Activated naive CD4-positive, alpha-beta T cell treated with anti-CD3 and anti-CD28 coated beads, Interleukin-2, amount 50 U/mL, for 16 hours (primary cell): ENCODE data around the gene RRP12.
"Not testable (repeated sequence)": the region's sequence is repeated elsewhere in the genome, so short reads cannot be mapped to it uniquely, and the experiment has no call there.

Experiments
- DNase-seq: peaks from one replicate; pipeline ENCODE4 v3.0.0-alpha.2; 2020

The RRP12 gene, protein sequence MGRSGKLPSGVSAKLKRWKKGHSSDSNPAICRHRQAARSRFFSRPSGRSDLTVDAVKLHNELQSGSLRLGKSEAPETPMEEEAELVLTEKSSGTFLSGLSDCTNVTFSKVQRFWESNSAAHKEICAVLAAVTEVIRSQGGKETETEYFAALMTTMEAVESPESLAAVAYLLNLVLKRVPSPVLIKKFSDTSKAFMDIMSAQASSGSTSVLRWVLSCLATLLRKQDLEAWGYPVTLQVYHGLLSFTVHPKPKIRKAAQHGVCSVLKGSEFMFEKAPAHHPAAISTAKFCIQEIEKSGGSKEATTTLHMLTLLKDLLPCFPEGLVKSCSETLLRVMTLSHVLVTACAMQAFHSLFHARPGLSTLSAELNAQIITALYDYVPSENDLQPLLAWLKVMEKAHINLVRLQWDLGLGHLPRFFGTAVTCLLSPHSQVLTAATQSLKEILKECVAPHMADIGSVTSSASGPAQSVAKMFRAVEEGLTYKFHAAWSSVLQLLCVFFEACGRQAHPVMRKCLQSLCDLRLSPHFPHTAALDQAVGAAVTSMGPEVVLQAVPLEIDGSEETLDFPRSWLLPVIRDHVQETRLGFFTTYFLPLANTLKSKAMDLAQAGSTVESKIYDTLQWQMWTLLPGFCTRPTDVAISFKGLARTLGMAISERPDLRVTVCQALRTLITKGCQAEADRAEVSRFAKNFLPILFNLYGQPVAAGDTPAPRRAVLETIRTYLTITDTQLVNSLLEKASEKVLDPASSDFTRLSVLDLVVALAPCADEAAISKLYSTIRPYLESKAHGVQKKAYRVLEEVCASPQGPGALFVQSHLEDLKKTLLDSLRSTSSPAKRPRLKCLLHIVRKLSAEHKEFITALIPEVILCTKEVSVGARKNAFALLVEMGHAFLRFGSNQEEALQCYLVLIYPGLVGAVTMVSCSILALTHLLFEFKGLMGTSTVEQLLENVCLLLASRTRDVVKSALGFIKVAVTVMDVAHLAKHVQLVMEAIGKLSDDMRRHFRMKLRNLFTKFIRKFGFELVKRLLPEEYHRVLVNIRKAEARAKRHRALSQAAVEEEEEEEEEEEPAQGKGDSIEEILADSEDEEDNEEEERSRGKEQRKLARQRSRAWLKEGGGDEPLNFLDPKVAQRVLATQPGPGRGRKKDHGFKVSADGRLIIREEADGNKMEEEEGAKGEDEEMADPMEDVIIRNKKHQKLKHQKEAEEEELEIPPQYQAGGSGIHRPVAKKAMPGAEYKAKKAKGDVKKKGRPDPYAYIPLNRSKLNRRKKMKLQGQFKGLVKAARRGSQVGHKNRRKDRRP (N-terminal part only)

DNA sequence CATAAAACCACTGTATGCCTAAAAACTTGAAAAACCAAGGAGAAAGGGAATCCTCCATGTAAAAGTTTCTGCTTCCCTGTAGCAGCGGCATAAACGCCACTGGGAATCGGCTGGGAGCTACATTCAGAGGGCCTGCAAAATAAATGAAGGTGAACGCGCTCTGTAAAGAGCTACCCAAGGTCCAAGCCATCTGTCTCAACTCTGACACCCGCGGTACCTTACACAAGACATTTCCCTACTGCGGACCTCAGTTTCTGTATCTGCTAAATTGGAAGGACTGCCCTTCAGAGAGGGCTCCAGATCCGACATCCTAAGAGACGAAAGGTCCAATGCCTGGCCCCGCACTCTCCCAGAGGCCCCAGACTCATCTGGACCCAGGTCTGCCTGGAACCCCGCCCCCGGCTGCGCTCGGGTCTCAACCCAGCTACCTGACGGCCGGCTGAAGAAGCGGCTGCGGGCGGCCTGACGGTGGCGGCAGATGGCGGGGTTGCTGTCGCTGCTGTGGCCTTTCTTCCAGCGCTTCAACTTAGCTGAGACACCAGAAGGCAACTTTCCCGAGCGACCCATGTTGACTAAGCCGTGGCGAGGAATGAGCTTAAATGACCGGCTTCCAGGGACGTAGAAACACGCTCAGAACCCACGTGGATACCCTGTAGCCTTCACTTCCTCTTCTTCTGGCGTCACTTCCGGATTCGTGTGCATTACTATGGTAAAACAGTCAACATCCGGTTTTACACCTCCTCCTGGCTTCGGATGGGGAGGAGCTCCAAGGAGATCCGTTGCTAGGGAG lies at the start of gene RRP12:
Gene RRP12 (minus strand): TSS at position 676 of the 790 bp plus-strand sequence. CDS start 109 bp downstream, at position 567.
- DNase-seq: peak; percentile 77

DNA sequence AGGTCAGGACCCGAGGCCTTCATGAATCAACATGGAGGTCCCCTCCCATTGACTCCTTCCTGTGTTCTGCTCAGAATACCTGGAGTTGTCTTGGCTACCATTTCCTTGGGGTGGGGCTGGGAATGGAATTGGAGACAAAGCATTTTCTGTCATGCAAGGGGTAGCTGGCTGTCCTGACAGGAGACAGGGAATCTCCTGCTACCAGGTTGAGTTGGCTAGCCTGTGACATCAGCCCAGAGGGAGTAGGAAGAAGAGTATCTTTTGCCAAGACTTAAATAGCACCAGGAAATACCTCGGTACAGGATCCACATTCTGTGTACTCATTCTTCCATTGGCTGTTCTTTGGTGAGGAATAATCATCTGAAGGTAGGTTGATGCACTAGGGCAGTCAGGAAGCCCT lies 49.7 kb upstream of the RRP12 start:
- DNase-seq: no peak

DNA sequence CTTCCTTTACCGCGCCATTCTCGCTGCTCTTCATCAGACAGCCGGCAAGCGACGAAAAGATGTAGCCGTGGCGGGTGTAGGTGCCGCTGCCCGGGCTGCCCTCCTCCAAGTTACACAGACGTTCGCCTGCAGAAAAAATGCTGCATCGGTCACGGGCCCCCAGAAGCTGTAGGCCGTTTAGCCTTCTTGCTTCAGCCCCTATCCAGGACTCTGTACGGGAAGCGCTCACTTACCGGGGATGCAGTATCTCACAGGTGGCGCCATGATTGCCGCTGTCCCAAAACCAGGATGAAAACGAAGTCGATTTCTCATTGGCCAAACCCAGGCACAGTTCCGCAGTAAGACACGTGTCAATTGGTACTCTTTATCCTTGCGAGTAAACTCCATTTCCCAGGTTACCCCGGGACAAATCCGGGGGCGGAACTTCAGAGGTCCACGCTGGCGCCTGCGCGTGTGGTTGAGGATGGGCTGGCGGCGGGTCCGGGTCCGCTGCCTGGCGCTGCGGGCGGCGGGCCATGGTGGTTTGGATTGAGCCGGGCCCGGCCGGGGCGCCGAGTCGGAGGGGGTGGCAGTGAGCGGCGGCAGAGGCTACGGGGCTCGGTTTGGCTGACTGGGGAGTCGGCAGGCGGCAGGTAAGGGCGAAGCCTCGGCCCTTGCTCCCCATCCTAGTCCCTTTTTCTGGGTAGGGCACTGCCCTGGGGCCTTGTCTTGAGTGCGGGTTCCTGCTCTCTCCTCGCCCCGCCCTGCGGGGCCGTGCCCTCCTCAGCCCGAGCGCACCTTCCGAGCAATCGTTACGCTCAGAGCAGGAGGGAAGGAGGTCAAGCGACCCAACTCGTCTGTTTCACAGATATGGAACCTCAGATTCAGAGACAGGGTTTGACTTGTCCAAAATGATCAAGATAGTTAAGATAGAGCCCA lies 44.8 kb upstream of the RRP12 start, which contains the start of the genes EXOSC1 and ZDHHC16:
Gene EXOSC1 (minus strand): TSS at position 285 of the 918 bp plus-strand sequence. CDS start 21 bp downstream, at position 264.
Gene ZDHHC16 (plus strand): TSS at position 454 of the 918 bp plus-strand sequence. CDS start 5,501 bp downstream, outside the sequence.
- peak; percentile 94 for DNase-seq

DNA sequence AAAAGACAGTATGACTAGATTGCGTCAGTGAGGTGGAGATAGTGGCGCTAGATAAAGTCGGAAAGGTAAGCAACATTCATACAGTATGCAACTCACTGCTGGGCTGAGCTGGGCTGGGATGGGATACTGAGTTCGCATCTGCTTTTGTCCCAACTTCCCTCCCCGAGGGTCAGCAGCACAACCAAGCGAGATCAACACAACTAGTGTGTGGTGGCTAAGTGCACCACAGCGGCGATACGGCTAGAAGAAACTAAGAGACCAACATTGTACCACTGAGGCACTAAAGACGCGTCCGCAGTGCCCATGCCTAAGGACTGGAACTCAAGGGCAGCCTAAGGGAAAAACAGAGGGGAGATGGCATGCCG lies 44.2 kb upstream of the RRP12 start:
- no peak for DNase-seq

DNA sequence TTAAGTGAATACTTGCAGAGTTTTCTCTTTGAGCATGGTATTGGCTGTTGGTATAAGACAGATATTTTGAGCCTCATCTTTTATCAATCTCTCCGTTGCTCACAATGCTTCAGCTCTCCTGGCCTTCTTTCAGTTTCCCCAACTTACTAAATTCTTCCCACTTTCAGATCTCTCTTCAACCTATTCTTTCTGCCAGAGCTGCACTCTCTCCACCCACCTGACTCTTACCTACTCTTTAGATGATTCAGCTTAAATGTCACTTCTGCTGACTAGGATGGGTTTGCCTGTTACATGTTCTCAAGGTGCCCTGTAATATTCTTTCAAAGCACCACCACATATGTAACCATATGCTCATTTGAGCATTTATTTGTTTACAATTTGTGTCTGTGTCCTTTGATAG lies 43.1 kb upstream of the RRP12 start:
- peak; percentile 23 for DNase-seq

DNA sequence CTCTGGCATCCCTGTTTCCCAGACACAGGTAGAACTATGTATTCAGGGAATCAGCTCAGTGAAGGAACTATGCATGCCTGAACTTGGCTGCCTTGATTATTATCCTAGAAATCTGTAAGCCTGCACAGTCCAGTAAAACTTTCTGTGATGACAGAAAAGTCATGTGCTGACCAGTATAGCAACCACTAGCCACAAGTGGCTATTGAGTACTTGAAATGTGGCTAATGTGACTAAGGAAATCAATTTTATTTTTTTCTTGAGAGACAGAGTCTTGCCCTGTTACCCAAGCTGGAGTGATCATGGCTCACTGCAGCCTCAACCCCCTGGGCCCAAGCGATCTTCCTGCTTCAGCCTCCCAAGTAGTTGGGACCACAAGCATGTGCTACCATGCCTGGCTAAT lies 41.1 kb upstream of the RRP12 start:
- no peak for DNase-seq

DNA sequence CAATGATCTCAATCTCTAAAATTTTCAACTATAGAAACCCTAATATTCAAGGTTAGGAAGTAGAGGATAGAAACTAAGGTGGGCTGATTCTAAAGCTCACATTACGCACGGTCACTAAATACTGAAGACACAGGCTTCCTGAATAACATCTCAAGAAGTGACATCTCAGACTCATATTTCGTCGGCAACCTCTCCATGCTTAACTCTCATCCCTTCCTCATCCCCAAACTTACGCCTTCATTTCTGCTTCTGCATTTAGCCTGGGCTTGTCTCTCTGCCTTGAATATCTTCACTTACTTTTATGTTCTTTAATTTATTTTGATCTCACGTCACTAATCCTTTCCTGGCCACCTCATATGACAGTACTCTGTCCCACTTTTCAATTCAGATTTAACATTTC lies 34.1 kb upstream of the RRP12 start:
- DNase-seq: no peak

DNA sequence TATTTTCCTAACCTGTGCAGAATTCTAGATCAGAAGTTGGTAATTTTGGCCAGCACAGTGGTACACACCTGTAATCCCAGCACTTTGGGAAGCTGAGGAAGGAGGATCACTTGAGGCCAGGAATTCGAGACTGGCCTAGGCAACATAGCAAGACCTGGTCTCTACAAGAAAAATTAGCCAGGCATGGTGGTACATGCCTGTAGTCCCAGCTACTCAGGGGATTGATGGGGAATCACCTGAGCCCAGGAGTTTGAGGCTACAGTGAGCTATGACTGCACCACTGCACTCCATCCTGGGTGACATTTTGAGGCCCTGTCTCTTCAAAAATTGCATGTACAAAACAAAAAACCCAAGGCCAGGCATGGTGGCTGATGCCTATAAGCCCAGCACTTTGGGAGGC lies 33.4 kb upstream of the RRP12 start:
- DNase-seq: no peak

DNA sequence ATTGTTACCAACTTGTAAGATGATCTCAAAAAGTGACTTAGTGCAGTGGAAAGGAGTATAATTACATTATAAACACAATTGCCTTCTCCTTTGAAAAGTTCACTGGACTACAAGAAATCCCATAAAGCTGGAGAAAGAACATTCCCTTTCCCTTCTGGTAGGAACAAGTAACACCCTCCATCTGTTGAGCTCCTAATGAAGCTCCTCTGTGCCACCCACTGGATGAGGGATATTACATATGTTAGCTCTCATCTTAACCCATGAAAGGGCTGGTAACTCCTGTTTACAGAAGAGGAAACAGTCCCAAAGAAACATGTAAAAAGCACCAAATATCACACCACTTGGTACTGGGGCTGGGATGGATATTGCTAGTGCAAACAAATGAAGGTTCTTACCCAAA lies 32.9 kb upstream of the RRP12 start:
- no peak for DNase-seq

DNA sequence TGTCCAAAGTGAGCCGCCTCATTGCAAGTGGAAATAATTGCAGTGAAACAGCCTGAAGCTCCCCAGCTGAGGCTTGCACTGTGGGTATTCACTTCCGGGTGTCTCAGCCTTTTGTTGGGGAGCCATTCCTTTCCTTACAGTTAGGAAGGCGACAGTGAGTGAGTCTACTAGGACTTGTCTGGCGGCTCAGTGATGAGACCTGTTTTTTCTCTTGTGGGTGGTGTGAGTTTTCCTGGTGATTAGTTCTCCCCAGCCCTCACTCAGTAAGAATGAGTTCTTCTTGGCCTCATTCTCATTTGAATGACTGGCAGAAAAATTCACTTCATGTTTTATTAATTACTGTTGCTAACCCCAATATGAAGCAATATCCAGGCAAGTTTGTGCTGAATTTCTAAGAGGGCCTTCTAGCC lies 27.4 kb upstream of the RRP12 start:
- no peak for DNase-seq

DNA sequence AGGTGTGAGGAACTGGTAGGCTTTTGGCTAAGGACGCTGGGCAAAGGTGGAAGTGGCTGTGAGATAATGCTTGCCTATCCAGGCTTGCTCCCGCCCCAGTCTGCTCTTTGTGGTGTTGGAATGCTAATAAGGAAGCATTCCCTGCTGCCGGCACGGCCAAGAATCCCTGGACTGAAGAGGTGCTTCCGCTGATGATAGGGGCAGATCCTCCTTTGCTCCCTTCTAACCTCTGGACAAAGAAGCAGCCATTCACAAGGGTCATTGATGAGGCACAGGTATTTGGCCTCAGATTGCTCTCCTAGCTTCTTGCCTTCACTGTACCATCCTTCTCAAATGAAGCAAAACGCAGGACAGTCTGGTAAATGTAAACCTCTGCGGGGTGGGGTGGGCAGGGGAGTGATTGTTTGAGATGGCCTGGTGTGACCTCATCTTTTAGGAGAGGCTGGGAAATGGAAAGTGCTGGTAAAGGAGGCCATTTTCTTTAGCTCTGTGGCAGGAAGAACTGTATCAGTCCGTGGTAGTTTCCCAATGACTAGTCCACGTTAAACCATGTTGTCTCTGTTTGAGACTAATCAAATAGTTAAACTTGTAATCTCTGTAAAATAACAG lies 26.5 kb upstream of the RRP12 start:
- no peak for DNase-seq

DNA sequence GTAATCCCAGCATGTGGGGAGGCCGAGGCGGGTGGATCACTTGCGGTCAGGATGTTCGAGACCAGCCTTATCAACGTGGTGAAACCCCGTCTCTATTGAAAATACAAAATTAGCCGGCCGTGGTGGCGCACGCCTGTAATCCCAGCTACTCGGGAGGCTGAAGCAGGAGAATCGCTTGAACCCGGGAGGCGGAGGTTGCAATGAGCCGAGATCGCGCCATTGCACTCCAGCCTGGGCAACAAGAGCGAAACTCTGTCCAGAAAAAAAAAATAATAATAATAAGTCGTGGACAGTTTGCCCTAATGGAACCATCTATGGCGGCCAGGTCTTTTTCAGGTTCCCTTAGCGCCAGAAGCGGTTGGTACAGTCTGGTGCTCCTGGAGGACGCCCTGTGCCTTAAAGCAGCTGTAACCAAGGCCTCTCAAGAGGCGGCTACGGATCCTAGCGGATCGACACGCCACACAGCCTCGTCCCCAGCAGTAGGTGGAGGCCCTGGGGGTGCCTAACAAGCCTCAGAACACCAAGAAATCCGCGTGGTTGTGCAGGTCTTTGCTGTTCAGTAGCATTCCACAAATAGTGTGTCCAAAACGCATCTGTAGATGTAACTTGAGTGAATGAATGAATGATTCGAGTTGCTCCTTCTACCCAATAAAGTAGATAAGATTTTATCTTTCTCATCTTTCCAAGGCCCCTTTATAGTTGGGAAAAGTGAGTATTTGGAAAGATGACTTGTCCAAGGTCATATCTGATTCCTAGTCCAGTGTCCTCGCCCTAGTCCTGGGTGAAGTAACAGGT lies 25.8 kb upstream of the RRP12 start:
- no peak for DNase-seq

DNA sequence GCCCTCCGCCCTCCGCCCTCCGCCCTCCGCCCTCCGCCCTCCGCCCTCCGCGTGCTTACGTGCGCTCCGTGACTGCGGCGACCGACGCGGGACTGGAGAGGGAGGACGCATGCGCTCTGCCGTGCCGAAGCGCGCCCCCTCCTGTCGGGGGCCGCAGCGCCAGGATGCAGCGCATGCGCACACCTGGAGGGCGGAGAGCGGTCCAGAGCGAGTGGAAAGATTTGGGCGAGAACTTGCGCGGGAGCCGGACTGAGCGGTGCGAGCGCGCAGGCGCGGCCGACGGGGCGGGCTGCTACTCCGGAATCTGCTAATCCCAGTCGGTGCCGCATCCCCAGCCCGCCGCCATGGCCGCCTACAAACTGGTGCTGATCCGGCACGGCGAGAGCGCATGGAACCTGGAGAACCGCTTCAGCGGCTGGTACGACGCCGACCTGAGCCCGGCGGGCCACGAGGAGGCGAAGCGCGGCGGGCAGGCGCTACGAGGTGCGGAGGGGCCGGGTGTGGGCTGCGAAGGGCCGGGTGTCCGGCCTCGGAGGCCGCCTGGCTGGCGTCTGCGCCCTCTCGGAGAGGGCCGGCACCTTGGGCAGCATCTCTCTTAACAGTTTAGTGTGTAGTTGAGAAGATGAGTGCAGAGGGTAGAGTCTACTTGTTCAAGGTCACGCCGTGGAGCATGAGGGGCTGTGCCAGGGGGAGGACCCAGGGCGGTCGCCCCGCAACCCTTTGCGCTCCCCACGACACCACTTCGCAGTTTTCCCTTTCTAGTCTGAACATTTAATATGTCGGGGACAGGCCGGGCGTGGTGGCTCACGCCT lies 25.0 kb upstream of the RRP12 start, which contains the start of gene PGAM1:
Gene PGAM1 (plus strand): TSS at position 228 of the 812 bp plus-strand sequence. CDS start 117 bp downstream, at position 345.
- DNase-seq: peak; percentile 92

DNA sequence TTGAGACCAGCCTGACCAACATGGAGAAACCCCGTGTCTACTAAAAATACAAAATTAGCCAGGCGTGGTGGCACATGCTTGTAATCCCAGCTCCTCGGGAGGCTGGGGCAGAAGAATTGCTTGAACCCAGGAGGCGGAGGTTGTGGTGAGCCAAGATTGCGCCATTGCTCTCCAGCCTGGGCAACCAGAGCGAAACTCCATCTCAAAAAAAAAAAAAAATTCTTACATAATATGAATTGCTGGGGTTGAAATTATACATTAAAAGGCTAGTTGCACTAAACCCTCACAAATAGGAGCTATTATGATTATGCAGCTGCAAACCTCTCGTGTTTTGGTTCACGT lies 22.6 kb upstream of the RRP12 start:
- DNase-seq: not testable (repeated sequence)

DNA sequence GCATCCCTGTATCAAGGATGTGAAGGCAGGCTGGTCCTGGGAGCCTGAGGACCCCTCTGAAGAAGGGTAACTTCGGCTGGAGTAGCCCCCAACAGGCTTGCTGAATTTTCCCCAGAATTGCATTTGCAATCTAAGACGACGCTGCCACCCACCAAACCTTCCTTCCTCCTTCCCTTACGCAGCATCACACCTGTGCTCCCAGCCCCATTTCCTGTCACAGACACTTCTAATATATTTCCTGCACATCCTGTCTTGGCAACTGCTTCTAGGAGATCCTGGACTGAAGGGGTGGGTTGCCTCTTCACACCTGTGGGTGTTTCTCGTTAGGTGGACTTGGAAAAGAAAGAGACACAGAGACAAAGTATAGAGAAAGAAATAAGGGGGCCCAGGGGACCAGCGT lies 15.4 kb upstream of the RRP12 start:
- DNase-seq: no peak

DNA sequence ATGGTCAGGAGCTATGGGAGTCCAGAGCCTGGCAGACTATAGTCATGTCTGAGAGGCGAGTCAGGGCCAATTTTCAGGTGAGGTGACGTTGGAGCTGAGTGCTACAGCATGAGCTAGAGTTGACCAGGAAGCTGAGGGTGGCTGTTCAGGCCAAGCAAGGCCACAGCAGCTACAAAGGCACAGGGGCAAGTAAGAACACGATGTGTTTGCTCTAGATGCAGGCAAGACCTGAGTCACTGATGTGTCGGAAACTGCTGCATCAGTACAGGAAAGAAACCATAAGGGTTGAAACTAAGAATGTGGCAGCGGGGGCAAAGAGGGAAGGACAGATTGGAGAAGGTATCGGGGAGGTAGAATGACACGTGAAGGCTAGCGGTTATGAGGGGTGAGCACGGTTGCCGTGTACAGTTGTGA lies 11.8 kb upstream of the RRP12 start:
- DNase-seq: peak; percentile 52

DNA sequence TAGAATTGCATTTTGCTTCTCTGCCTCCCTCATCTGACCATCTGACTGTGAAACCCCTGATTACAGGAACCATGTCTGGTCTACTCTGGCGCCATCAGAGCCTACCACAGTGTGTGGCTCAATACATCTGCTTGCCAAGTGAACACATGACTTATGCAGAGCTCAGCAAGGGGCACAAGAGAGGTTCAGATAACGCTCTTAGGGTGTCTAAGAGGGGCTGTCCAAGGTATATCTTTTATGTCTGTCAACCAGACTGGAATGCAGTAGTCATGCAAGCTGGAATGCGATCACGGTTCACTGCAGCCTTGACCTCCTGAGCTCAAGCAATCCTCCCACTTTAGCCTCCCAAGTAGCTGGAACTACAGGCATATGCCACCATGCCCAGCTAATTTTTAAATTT lies 10.3 kb upstream of the RRP12 start:
- DNase-seq: no peak

DNA sequence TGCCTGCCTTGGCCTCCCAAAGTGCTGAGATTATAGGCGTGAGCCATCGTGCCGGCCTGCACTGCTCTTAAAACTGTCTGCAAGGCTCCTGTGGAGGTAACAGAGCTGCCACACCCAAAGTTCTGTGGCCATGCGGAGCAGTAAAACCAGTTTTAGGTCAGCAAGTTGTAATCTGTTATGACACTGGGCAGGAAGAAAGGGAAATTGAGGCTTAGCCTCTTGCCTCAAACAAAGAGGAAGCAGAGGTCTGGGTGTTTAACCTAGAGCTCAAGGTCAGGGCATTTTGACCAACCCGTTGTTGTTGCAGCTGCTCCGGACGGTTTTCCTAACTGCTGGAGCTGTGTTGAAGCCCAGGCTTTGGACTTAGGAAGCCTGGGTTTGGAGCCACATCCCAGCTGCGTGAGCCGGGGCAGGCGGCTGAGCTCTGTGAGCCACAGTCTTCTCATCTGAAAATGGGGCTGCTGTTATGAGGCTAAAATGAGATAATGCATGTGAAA lies 7.4 kb upstream of the RRP12 start:
- DNase-seq: no peak

DNA sequence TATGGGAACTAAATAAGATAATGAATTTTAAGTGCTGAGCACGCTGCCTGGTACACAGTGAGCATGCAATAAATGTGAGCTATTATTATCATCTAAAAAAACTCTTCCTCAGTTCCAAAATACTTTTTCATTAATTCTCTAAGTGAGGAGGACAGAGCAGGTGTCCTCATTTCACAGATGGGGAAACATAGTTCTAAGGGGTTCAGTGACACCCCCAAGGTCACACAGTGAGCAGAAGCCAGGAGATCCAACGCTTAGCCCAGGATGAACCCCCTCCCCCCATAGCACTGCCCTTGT lies 6.8 kb upstream of the RRP12 start:
- DNase-seq: no peak
